SK-N-SH treated with all-trans-retinoic acid at 6 μM for 48 hours (cell line): ENCODE data around the gene MYADM.
A peak's percentile ranks its signal among the peaks of the same experiment; 100 is the strongest.

Experiments used
- ATAC-seq: fragments of 200-7000 bp; cut with Tn5 transposase; 3 replicates; pipeline ENCODE4 v1.9.1; 2020; ENCODE audit warnings: mild to moderate bottlenecking, moderate library complexity
- ARNTL ChIP-seq: fragments of 450-650 bp; formaldehyde crosslinking; IDR thresholded peaks from 2 replicates; pipeline ENCODE4 v1.5.0; 2020; ENCODE audit warnings: low read depth, mild to moderate bottlenecking, moderate library complexity, borderline replicate concordance
- BACH2 ChIP-seq: fragments of 250-450 bp; sonication (Bioruptor Pico); IDR thresholded peaks from 2 replicates; pipeline ENCODE4 v1.9.0; 2021; ENCODE audit warnings: mild to moderate bottlenecking, borderline replicate concordance
- CREB5 ChIP-seq: fragments of 250-450 bp; sonication (Bioruptor Pico); IDR thresholded peaks from 2 replicates; pipeline ENCODE4 v1.5.1; 2020; ENCODE audit warnings: low read depth, mild to moderate bottlenecking, moderate library complexity
- CSDC2 ChIP-seq: fragments of 250-450 bp; sonication (Bioruptor Pico); IDR thresholded peaks from 2 replicates; pipeline ENCODE4 v1.5.0; 2020; ENCODE audit warnings: mild to moderate bottlenecking, moderate library complexity
- OSR1 ChIP-seq: fragments of 250-450 bp; sonication (Bioruptor Pico); IDR thresholded peaks from 2 replicates; pipeline ENCODE4 v1.8.0; 2022; ENCODE audit warnings: moderate library complexity, mild to moderate bottlenecking, inconsistent platforms
- PPARA ChIP-seq: fragments of 250-450 bp; sonication (Bioruptor Pico); IDR thresholded peaks from 2 replicates; pipeline ENCODE4 v1.5.0; 2020; ENCODE audit warnings: mild to moderate bottlenecking, borderline replicate concordance
- RARB ChIP-seq: fragments of 250-450 bp; sonication (Bioruptor Pico); IDR thresholded peaks from 2 replicates; pipeline ENCODE4 v1.8.0; 2021; ENCODE audit warnings: mild to moderate bottlenecking, moderate library complexity
- TCF4 ChIP-seq: fragments of 250-450 bp; sonication (Bioruptor Pico); IDR thresholded peaks from 2 replicates; pipeline ENCODE4 v1.8.0; 2021; ENCODE audit warnings: mild to moderate bottlenecking, moderate library complexity, borderline replicate concordance
- TOX ChIP-seq: fragments of 250-450 bp; sonication (Bioruptor Pico); IDR thresholded peaks from 2 replicates; pipeline ENCODE4 v1.8.0; 2021; ENCODE audit warnings: mild to moderate bottlenecking, moderate library complexity, borderline replicate concordance
- TSHZ2 ChIP-seq: fragments of 250-450 bp; sonication (Bioruptor Pico); IDR thresholded peaks from 2 replicates; pipeline ENCODE4 v1.5.0; 2020; ENCODE audit warnings: mild to moderate bottlenecking, moderate library complexity
- ZC3H10 ChIP-seq: fragments of 250-450 bp; sonication (Bioruptor Pico); IDR thresholded peaks from 2 replicates; pipeline ENCODE4 v1.5.1; 2021; ENCODE audit warnings: mild to moderate bottlenecking, moderate library complexity
- ZFP3 ChIP-seq: fragments of 250-450 bp; sonication (Bioruptor Pico); IDR thresholded peaks from 2 replicates; pipeline ENCODE4 v1.5.0; 2020; ENCODE audit warnings: mild to moderate bottlenecking, moderate library complexity
- ZFP30 ChIP-seq: fragments of 450-650 bp; formaldehyde crosslinking; IDR thresholded peaks from 2 replicates; pipeline ENCODE4 v1.5.0; 2022; ENCODE audit warnings: mild to moderate bottlenecking, moderate library complexity
- ZNF565 ChIP-seq: fragments of 450-650 bp; formaldehyde crosslinking; conservative IDR thresholded peaks from 2 replicates; pipeline ENCODE4 v1.5.0; 2020; ENCODE audit warnings: low read depth, mild to moderate bottlenecking, moderate library complexity
- ZNF70 ChIP-seq: fragments of 450-650 bp; formaldehyde crosslinking; IDR thresholded peaks from 2 replicates; pipeline ENCODE4 v1.5.0; 2020; ENCODE audit warnings: mild to moderate bottlenecking, moderate library complexity
- ZNF8 ChIP-seq: fragments of 450-650 bp; formaldehyde crosslinking; IDR thresholded peaks from 2 replicates; pipeline ENCODE4 v1.5.0; 2020; ENCODE audit warnings: mild to moderate bottlenecking, moderate library complexity
- TF ChIP-seq, protein P1 (sequence below): fragments of 250-450 bp; sonication (Bioruptor Pico); IDR thresholded peaks from 2 replicates; pipeline ENCODE4 v1.8.0; 2020; ENCODE audit warnings: mild to moderate bottlenecking, moderate library complexity, borderline replicate concordance

Gene MYADM

DNA sequence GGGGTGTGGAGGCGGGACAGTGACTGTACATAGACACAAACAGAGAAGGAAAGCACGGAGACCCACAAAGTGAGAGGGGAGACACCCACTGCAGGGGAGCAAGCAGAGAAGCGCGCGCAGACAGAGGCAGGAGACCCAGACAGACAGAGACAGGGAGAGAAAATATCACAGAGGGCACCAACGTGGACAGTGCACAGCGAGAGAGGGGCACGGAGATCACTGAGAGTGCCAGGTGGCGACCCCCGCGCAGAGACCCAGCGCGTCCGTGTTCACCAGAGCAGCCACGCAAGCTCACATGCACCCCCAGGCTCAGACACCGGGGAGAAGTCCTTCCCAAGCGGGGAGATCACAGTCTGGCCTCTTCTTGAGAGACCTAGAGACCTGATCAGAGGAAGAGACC lies 40.0 kb downstream of the MYADM start:
- TF ChIP-seq ZC3H10 (CRISPR knock-in tag) (no peak), TOX (CRISPR knock-in tag) (no peak), OSR1 (CRISPR knock-in tag) (no peak), ZNF70 (CRISPR knock-in tag) (no peak), ZNF8 (CRISPR knock-in tag) (no peak), CREB5 (CRISPR knock-in tag) (no peak), ZNF565 (no peak), TCF4 (CRISPR knock-in tag) (no peak), PPARA (CRISPR knock-in tag) (no peak), RARB (CRISPR knock-in tag) (no peak), ARNTL (CRISPR knock-in tag) (no peak)
- TF ChIP-seq, protein P1, sequence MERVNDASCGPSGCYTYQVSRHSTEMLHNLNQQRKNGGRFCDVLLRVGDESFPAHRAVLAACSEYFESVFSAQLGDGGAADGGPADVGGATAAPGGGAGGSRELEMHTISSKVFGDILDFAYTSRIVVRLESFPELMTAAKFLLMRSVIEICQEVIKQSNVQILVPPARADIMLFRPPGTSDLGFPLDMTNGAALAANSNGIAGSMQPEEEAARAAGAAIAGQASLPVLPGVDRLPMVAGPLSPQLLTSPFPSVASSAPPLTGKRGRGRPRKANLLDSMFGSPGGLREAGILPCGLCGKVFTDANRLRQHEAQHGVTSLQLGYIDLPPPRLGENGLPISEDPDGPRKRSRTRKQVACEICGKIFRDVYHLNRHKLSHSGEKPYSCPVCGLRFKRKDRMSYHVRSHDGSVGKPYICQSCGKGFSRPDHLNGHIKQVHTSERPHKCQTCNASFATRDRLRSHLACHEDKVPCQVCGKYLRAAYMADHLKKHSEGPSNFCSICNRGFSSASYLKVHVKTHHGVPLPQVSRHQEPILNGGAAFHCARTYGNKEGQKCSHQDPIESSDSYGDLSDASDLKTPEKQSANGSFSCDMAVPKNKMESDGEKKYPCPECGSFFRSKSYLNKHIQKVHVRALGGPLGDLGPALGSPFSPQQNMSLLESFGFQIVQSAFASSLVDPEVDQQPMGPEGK (CRISPR knock-in tag): no peak
- peak; percentile 4; the same call in 2 of the 3 replicates for ATAC-seq

DNA sequence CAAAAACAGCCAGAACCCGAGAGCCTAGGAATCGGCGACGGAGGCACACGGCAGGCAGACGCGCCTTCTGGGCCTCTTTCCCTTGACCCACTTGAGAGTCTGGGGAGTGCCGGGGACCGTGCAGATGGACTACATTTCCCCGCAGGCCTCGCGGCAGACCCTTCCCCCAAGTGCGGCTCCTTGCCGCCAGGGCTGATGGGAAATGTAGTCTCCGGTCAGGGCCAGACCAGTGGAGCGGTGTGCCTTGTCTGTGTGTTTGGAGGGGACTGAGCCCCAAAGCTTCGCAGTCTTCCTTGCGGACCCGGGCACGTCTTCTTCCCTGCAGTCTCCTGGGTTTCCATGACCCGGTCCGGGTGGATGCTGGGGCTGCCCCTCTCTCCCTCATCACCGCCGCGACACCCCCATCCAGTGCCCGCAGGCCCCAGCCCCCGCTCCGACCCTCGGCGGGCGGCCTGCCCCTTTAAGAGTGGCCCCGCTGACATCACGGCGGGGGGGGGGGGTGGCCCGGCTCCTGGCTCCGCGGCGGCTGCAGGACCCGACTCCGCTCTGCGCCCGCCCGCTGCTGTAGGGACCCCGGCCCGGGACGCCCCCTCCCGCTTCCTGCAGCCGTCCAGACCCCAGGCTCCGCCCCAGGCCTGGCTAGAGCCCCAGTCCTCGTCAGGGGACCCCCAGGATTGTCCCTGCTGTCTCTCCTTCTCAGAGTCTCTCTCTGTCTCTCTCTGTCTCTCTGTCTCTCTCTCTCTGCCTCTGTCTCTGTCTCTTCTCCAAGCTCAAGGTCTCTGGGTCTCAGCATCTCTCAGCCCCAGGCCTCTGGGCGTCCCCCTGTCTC lies 40.6 kb downstream of the MYADM start:
- TF ChIP-seq, protein P1 (CRISPR knock-in tag): 0 out of 2 replicates have a peak, but pooled peaks have one; percentile 25
- TF ChIP-seq CSDC2 (CRISPR knock-in tag) (no peak), TSHZ2 (CRISPR knock-in tag) (0 out of 2 replicates have a peak, but pooled peaks have one; percentile 11)
- TF ChIP-seq, all 23 proteins: peak for 2
- peak; percentile 86 for ATAC-seq

GRCh38 chr19:53908935-53909415 lies 41.3 kb downstream of the MYADM start, which contains the start of gene CACNG7:
TSS of gene CACNG7 (plus strand) at chr19:53909278. CDS start at chr19:53912832, 3,554 bp downstream.
- no peak for TF ChIP-seq ZC3H10 (CRISPR knock-in tag)
- no peak for TF ChIP-seq ZNF8 (CRISPR knock-in tag)
- no peak for TF ChIP-seq ZNF70 (CRISPR knock-in tag)
- no peak for TF ChIP-seq BACH2 (CRISPR knock-in tag)
- TF ChIP-seq ZFP30 (CRISPR knock-in tag): no peak
- TF ChIP-seq ZFP3 (CRISPR knock-in tag): no peak
- TF ChIP-seq TCF4 (CRISPR knock-in tag): no peak
- TF ChIP-seq, protein P1 (CRISPR knock-in tag): no peak
- peak; percentile 12; the same call in 2 of the 3 replicates for ATAC-seq
